Heart left ventricle (tissue), 16 donors: ENCODE results near the gene ZNF692. TPM values are rescaled to one million over a fixed set of nuclear protein-coding genes. Genes with fewer than 3 reads are reported as not detected.

Experiments
- ATAC-seq, 4 donors: fragments of 200-7000 bp; cut with Tn5 transposase; one replicate each; pipeline ENCODE4 v1.9.1; 2020 to 2022; ENCODE audit warnings: moderate library complexity in 4 of 4, mild to moderate bottlenecking in 3 of 4, moderate number of reproducible peaks in 1 of 4
- DNase-seq, 5 donors: peaks; one replicate each; pipeline ENCODE4 v3.0.0-alpha.2; 2020
- H3K27ac ChIP-seq, 12 donors: fragments of 200-600 bp; sonication (generic) in 4 of 12; one replicate each; pipeline versions ENCODE4 v1.5.0 to v1.8.0; 2016 to 2022; ENCODE audit warnings: mild to moderate bottlenecking in 2 of 12
- H3K27me3 ChIP-seq, 9 donors: fragments of 200-600 bp; sonication (generic) in 2 of 9; one replicate each; pipeline versions ENCODE4 v1.5.1 to v1.8.0; 2016 to 2022; ENCODE audit warnings: mild to moderate bottlenecking in 3 of 9
- H3K36me3 ChIP-seq, 9 donors: fragments of 200-600 bp; sonication (generic) in 2 of 9; one replicate each; pipeline versions ENCODE4 v1.5.0 to v1.8.0; 2018 to 2022; ENCODE audit warnings: mild to moderate bottlenecking in 2 of 9
- H3K4me1 ChIP-seq, 12 donors: fragments of 200-600 bp; sonication (generic) in 4 of 12; one replicate each; pipeline versions ENCODE4 v1.5.0 to v1.8.0; 2016 to 2022; ENCODE audit warnings: mild to moderate bottlenecking in 3 of 12
- H3K4me3 ChIP-seq, 12 donors: fragments of 200-600 bp; sonication (generic) in 4 of 12; one replicate each; pipeline versions ENCODE4 v1.5.0 to v1.8.0; 2017 to 2022; ENCODE audit warnings: mild to moderate bottlenecking in 9 of 12, moderate library complexity in 4 of 12
- H3K9me3 ChIP-seq, 12 donors: fragments of 200-600 bp; sonication (generic) in 4 of 12; one replicate each; pipeline versions ENCODE4 v1.5.0 to v1.8.0; 2016 to 2022; ENCODE audit warnings: mild to moderate bottlenecking in 1 of 12
- CTCF ChIP-seq, 12 donors: fragments of 200-600 bp; sonication (generic) in 4 of 12; IDR thresholded peaks; one replicate each; pipeline versions ENCODE4 v1.5.0 to v1.8.0; 2018 to 2022; ENCODE audit warnings: antibody characterized with exemption in 12 of 12, mild to moderate bottlenecking in 5 of 12
- POLR2A ChIP-seq, 2 donors: fragments of 450-650 bp; IDR thresholded peaks; one replicate each; pipeline ENCODE4 v1.6.1; 2017; ENCODE audit warnings: antibody characterized with exemption in 2 of 2, mild to moderate bottlenecking in 2 of 2, moderate library complexity in 2 of 2
- WGBS, 4 donors: extraction: QIAGEN DNeasy Blood & Tissue Kit in 2 of 4; methylation state at CpG; one replicate each; pipeline versions ENCODE4 v1.1.5 to v1.1.7; 2013 to 2018; 5-methylcytosine and 5-hydroxymethylcytosine counted together
- intact Hi-C, 10 donors: fragments of 100-400 bp; cut with DNase I; formaldehyde crosslinking; loops; one replicate each; pipeline versions ENCODE4 v1.11.1 to v1.14.2; 2022
- polyA plus RNA-seq, 2 donors: library from polyadenylated mRNA; stranded (reverse); fragments of 200-250 nt; gene quantifications; one replicate each; pipeline ENCODE4 v1.2.3, GENCODE V29; 2013
- total RNA-seq, 9 donors: library from RNA; depleted of rRNA in 2 of 9; stranded (reverse); fragments of >200 nt in 2 of 9; fragmentation: NEBNext Ultra II Directional in 3 of 9; extraction: Animal tissue kit (Norgen Biotek cat#: 25700) in 3 of 9; gene quantifications; one replicate each; pipeline versions ENCODE4 v1.1.0 to v1.2.4, GENCODE V29; 2016 to 2023
- donor health status: ischemic (EF 13 %, LVEDD 7.1; RV severe dilation, severe dysfunction).
- donor health status: healthy with polysubstance abuse.
- donor health status: DM: no; HTN: yes; CAD: no.
- donor health status: DM: no; HTN: no; CAD: no.
- donor health status: ischemic (EF 25% LVEDD 6.9; RV normal size, moderate dysfunction).
- donor health status: ischemic (EF 25% LVEDD 5.7; RV mildly dilated, moderate dysfunction).
- donor health status: healthy.
- donor health status: DM: yes; HTN: yes; CAD: no.
- donor health status: ischemic (EF 35%, LVEDD 5.7; RV mildly dilated, moderate dysfunction).
- donor health status: nonischemic (EF 11% LVEDD 7.7; RV severe dilation, severe dysfunction).
- donor health status: DM: yes; HTN: yes; CAD: no.
- donor health status: PGD.
- donor health status: ischemic (EF 29% LVEDD 5.4; RV normal size, mild dysfunction).
- donor health status: nonischemic (EF 23%, LVEDD 6.1; RV moderate dilation, normal function).

Gene ZNF692
- total and polyA plus RNA-seq, 11 donors: 7.4 to 32.4 (median 14.8) TPM

GRCh38 chr1:248821641-248822040 is 37.2 kb downstream of the ZNF692 start:
- Histone ChIP-seq H3K36me3 (peaks cover 0 to 49% (median 32%) of the 10 kb centered on the region in 9 donors), H3K27ac (peak overlapping the region in 8 of 12 donors; percentile 6 to 55 (median 22))
- TF ChIP-seq CTCF (IDR thresholded peaks at IDR 0.05) (no peak), POLR2A (IDR thresholded peaks at IDR 0.05) (no peak)

GRCh38 chr1:248821101-248821500 is 37.8 kb downstream of the ZNF692 start:
- peak in 1 of 4 donors; percentile 3 for ATAC-seq
- Histone ChIP-seq H3K36me3 (peaks cover 0 to 54% (median 38%) of the 10 kb centered on the region in 9 donors), H3K4me3 (no peak overlapping the region), H3K9me3 (no peaks in the 10 kb centered on the region), H3K4me1 (peaks cover 19 to 82% (median 56%) of the 10 kb centered on the region in 12 donors), H3K27me3 (no peaks in the 10 kb centered on the region), H3K27ac (peak overlapping the region in 5 of 12 donors; percentile 10 to 64 (median 25))
- no peak for DNase-seq
- 45 to 58% (median 54%) methylated on average over 3 of the region's 3 CpGs for WGBS, 4 donors
- TF ChIP-seq CTCF (IDR thresholded peaks at IDR 0.05): no peak
- no peak for TF ChIP-seq POLR2A (IDR thresholded peaks at IDR 0.05)
- intact Hi-C loops: no loop called here

More at GRCh38 chr1:248821641-248822040, 37.2 kb downstream of the ZNF692 start:
- DNase-seq (no peak), ATAC-seq (no peak)
- H3K9me3 ChIP-seq: no peaks in the 10 kb centered on the region
- intact Hi-C loops: no loop called here
- 90 to 96% (median 94%) methylated on average over 5 to 7 of the region's 7 CpGs for WGBS, 4 donors
- peaks cover 19 to 78% (median 57%) of the 10 kb centered on the region in 12 donors for H3K4me1 ChIP-seq
- no peak overlapping the region for H3K4me3 ChIP-seq
- no peaks in the 10 kb centered on the region for H3K27me3 ChIP-seq

DNA sequence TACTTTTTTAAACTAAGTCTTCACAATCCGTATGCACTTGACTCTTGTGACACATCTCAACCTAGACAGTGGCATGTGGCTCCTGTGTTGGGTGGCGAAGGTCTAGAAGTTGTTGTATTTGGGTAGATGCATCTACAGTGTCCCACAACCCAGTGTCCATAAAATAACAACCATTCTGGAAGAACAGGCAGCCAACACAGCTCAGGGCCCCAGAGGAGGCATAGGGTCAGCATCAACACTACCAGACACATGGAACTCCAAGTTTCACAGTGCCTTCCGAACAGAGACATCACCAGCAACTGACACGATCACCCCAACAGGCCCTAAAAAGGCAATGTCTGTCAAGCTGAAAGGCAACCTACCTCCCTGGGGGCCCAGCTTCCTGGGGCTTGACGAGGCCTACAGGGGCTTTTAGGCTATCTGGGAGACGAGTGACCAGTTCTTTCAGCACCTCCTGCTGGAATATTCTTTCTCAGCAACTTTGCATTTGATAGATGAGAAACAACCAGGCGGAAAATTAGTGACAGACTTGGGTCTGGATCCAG is 38.8 kb downstream of the ZNF692 start:
- peaks cover 0 to 64% (median 48%) of the 10 kb centered on the region in 9 donors for H3K36me3 ChIP-seq
- DNase-seq (no peak), ATAC-seq (no peak)
- no peaks in the 10 kb centered on the region for H3K27me3 ChIP-seq
- H3K27ac ChIP-seq: no peak overlapping the region
- no peak for TF ChIP-seq POLR2A (IDR thresholded peaks at IDR 0.05)
- TF ChIP-seq CTCF (IDR thresholded peaks at IDR 0.05): no peak
- peaks cover 19 to 81% (median 55%) of the 10 kb centered on the region in 12 donors for H3K4me1 ChIP-seq
- WGBS, 4 donors: 77 to 83% (median 83%) methylated on average over 7 of the region's 7 CpGs
- no peak overlapping the region for H3K4me3 ChIP-seq
- intact Hi-C loops: no loop called here
- no peaks in the 10 kb centered on the region for H3K9me3 ChIP-seq

DNA sequence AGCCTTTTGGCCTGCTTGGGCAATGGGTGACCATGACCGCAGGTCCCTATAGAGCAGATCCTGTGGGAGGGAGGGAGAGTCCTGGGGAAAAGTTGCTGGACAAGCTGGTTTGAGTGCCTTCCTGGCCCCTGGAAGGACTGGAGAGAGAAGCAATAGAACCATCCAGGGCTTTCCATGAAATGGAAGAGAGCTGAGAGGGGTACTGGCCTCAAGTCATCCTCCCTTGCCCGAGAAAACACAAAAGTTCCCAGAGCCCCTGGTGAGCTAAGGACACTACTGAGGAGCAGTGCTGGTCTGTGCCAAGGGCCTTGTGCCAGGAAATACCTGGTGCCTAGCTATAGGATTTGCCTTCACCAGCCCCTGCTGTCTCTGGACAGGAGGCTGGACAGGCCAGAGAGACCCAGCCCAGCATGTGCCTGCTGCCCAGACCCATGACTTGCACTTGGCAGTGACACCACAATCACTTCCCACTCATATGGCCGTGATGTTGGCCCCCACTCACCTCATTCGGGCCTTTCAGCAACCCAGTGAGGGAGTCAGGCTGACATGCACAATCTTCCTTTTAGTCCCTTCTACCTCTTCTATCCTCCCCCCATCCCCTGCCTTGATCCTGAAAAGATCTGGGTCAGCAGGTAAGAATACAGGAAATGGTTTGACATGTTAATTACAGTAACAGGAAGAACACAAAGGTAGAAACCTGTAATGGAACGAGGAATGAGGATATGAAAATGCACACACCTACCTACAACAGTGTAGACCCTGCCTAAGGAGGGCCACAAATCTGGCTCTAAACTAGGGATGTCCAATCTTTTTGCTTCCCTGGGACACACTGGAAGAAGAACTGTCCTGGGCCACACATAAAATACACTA is 40.1 kb downstream of the ZNF692 start:
- WGBS, 4 donors: 59 to 71% (median 65%) methylated on average over 5 of the region's 5 CpGs
- H3K27me3 ChIP-seq: no peaks in the 10 kb centered on the region
- H3K4me3 ChIP-seq: no peak overlapping the region
- peaks cover 5 to 68% (median 41%) of the 10 kb centered on the region in 12 donors for H3K4me1 ChIP-seq
- TF ChIP-seq CTCF (IDR thresholded peaks at IDR 0.05) (no peak), POLR2A (IDR thresholded peaks at IDR 0.05) (no peak)
- peaks cover 0 to 71% (median 54%) of the 10 kb centered on the region in 9 donors for H3K36me3 ChIP-seq
- no peaks in the 10 kb centered on the region for H3K9me3 ChIP-seq
- ATAC-seq (peak in 1 of 4 donors; percentile 5), DNase-seq (no peak)
- no peak overlapping the region for H3K27ac ChIP-seq
- intact Hi-C loops: no loop called here
